ENCODE results near the gene CEP72. TPM values are rescaled to one million over a fixed set of nuclear protein-coding genes. Genes with fewer than 3 reads are reported as not detected.

CEP72 gene
- total and polyA plus RNA-seq, 2 donors (not counting 1 experiment from before 2014, with no cell fraction given) = 7.7 to 32.9 TPM

DNA sequence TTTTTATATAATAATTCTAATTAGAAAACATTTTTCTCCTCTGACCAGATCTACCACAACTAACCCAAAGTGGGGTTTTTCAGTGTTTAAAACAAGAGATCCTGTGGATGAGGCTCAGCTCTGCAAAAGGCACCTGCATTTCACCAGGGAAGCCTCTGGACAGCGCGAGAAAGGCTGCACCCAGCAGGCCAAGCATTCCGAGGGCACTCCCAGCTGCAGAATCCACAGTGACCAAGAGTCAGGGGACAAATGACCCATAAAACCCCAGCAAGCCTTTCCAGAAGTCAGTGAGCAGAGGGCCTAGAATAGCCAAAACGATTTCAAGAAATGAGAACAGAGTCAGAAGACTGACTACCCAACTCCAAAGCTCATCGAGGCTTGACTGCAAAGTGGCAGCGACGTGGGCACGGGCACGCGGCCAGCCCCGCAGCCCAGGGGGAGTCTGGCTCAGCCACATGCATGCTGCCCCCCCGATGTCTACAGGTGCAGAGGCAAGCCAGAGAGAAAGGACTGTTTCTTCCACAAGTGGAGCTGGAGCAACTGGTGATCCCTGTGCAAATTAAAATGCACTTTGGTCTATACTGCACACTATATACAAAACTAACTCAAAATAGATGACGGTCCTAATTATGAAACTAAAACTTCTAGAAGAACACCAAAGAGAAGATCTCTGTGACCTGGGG is 54.8 kb downstream of the CEP72 start:
- ATAC-seq (ENCODE audit: low read depth) = no peak
- Histone ChIP-seq H3K79me2 (ENCODE audit: control insufficient read depth, insufficient read depth, low read length) (no peaks in the 10 kb centered on the region), H3K4me2 (replicated peaks; ENCODE audit: low read depth, low read length, poor library complexity, severe bottlenecking) (no peak overlapping the region), H3K9me3 (ENCODE audit: control extremely low read depth in 1 of 3, control insufficient read depth in 2 of 3, insufficient read depth in 1 of 3, low read length in 2 of 3) (peaks cover 0 to 11% (median 0%) of the 10 kb centered on the region in 3 donors), H3K9ac (ENCODE audit: low read length) (no peak overlapping the region), H3K27ac (ENCODE audit: low read length in 2 of 2) (no peak overlapping the region), H3K4me3 (ENCODE audit: control extremely low read depth in 1 of 5, extremely low read depth in 1 of 5, insufficient read depth in 1 of 5, low read depth in 2 of 5, low read length in 4 of 5) (no peak overlapping the region), H2AFZ (ENCODE audit: insufficient read depth, low read depth, low read length, poor library complexity, severe bottlenecking) (no peak overlapping the region), H4K20me1 (ENCODE audit: control insufficient read depth, insufficient read depth, low read length, poor library complexity, severe bottlenecking) (no peaks in the 10 kb centered on the region), H3K27me3 (replicated peaks in 1 of 4; ENCODE audit: control extremely low read depth in 1 of 4, control insufficient read depth in 3 of 4, insufficient read depth in 4 of 4, low read length in 3 of 4) (peaks cover 0 to 4% (median 0%) of the 10 kb centered on the region in 4 experiments), H3K36me3 (replicated peaks in 1 of 2; ENCODE audit: control extremely low read depth in 1 of 2, control insufficient read depth in 1 of 2, extremely low read depth in 1 of 2, insufficient read depth in 2 of 2, low read length in 1 of 2) (peaks cover 0 to 3% of the 10 kb centered on the region in 2 experiments), H3K4me1 (ENCODE audit: control insufficient read depth in 2 of 2, insufficient read depth in 2 of 2, low read length in 2 of 2) (peaks cover 3 to 5% of the 10 kb centered on the region in 2 donors)
- intact Hi-C loops (cut with micrococcal nuclease) = no loop called here
- TF ChIP-seq EZH2 (IDR thresholded peaks at IDR 0.05; ENCODE audit: borderline replicate concordance, insufficient read depth, low read depth, low read length, poor library complexity, severe bottlenecking) = no peak
- TF ChIP-seq, protein P1, sequence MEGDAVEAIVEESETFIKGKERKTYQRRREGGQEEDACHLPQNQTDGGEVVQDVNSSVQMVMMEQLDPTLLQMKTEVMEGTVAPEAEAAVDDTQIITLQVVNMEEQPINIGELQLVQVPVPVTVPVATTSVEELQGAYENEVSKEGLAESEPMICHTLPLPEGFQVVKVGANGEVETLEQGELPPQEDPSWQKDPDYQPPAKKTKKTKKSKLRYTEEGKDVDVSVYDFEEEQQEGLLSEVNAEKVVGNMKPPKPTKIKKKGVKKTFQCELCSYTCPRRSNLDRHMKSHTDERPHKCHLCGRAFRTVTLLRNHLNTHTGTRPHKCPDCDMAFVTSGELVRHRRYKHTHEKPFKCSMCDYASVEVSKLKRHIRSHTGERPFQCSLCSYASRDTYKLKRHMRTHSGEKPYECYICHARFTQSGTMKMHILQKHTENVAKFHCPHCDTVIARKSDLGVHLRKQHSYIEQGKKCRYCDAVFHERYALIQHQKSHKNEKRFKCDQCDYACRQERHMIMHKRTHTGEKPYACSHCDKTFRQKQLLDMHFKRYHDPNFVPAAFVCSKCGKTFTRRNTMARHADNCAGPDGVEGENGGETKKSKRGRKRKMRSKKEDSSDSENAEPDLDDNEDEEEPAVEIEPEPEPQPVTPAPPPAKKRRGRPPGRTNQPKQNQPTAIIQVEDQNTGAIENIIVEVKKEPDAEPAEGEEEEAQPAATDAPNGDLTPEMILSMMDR (IDR thresholded peaks at IDR 0.05) = no peak
- Mint-ChIP-seq H3K9me3 (ENCODE audit: insufficient read depth) (no peaks in the 10 kb centered on the region), H3K27me3 (no peaks in the 10 kb centered on the region), H3K4me3 (no peak overlapping the region), H3K27ac (no peak overlapping the region), H3K4me1 (peaks cover under 1% of the 10 kb centered on the region)
- ChIA-PET CTCF (interaction anchor here (1.7 kb wide), 1 partner anchor 235 kb away, joined by 10 read pairs; no protein-coding TSS in a partner anchor), POLR2A (no interaction called here)
- WGBS (ENCODE audit: insufficient coverage) = 96% methylated on average over 12 of the region's 13 CpGs
- no peak for DNase-seq

DNA sequence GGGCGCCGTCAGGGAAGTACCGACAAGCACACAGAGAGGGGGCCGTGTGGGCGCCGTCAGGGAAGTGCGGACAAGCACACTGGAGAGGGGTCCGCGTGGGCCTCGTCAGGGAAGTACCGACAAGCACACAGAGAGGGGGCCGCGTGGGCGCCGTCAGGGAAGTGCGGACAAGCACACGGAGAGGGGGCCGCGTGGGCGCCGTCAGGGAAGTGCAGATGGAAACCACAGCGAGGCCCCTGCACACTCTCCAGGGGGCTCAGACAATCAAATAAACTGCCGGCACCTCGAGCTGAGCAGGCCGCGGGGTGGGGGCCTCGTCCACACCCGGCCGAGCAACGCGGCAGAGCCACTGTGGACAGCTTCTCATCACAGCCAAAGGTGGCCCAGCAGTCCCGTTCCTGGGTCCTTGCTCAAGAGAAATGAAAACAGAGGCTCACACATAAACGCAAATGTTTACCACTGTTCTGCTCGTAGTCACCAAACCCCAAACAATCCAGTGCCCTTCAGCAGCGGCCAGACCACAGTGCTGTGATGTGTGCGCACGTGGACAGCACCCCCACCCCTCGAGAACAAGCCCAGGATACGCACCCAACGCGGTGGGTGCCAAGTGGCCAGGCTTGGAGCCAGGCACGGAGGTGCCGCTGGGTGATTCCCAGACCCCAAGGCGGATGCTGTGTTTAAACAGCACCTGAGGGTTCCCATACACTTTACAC is 56.3 kb downstream of the CEP72 start:
- Histone ChIP-seq H3K36me3 (replicated peaks in 1 of 2; ENCODE audit: control extremely low read depth in 1 of 2, control insufficient read depth in 1 of 2, extremely low read depth in 1 of 2, insufficient read depth in 2 of 2, low read length in 1 of 2) (peaks cover 0 to 3% of the 10 kb centered on the region in 2 experiments), H3K4me2 (replicated peaks; ENCODE audit: low read depth, low read length, poor library complexity, severe bottlenecking) (no peak overlapping the region), H3K79me2 (ENCODE audit: control insufficient read depth, insufficient read depth, low read length) (no peaks in the 10 kb centered on the region), H3K9ac (ENCODE audit: low read length) (no peak overlapping the region), H3K4me3 (ENCODE audit: control extremely low read depth in 1 of 5, extremely low read depth in 1 of 5, insufficient read depth in 1 of 5, low read depth in 2 of 5, low read length in 4 of 5) (no peak overlapping the region), H3K9me3 (ENCODE audit: control extremely low read depth in 1 of 3, control insufficient read depth in 2 of 3, insufficient read depth in 1 of 3, low read length in 2 of 3) (peaks cover 0 to 7% (median 0%) of the 10 kb centered on the region in 3 donors), H3K27ac (ENCODE audit: low read length in 2 of 2) (no peak overlapping the region), H3K27me3 (replicated peaks in 1 of 4; ENCODE audit: control extremely low read depth in 1 of 4, control insufficient read depth in 3 of 4, insufficient read depth in 4 of 4, low read length in 3 of 4) (peaks cover 0 to 18% (median 4%) of the 10 kb centered on the region in 4 experiments), H3K4me1 (ENCODE audit: control insufficient read depth in 2 of 2, insufficient read depth in 2 of 2, low read length in 2 of 2) (peaks cover 18 to 20% of the 10 kb centered on the region in 2 donors), H2AFZ (ENCODE audit: insufficient read depth, low read depth, low read length, poor library complexity, severe bottlenecking) (no peak overlapping the region), H4K20me1 (ENCODE audit: control insufficient read depth, insufficient read depth, low read length, poor library complexity, severe bottlenecking) (no peaks in the 10 kb centered on the region)
- H3K9me3 Mint-ChIP-seq (ENCODE audit: insufficient read depth) = no peaks in the 10 kb centered on the region
- intact Hi-C loops (cut with micrococcal nuclease) = no loop called here
- no peak for DNase-seq
- H3K4me1 Mint-ChIP-seq = peaks cover 12% of the 10 kb centered on the region
- CTCF ChIA-PET = interaction anchor here (0.8 to 5.3 kb wide), 4 partner anchors 152 to 976 kb away, joined by 3 to 63 read pairs (median 4); no protein-coding TSS in a partner anchor
- no peak overlapping the region for H3K27ac Mint-ChIP-seq
- TF ChIP-seq, protein P1 (IDR thresholded peaks at IDR 0.05) = no peak
- no peak for TF ChIP-seq EZH2 (IDR thresholded peaks at IDR 0.05; ENCODE audit: borderline replicate concordance, insufficient read depth, low read depth, low read length, poor library complexity, severe bottlenecking)
- POLR2A ChIA-PET = no interaction called here
- ATAC-seq (ENCODE audit: low read depth) = no peak
- H3K4me3 Mint-ChIP-seq = no peak overlapping the region
- H3K27me3 Mint-ChIP-seq = peaks cover 5% of the 10 kb centered on the region
- whole genome bisulfite sequencing (ENCODE audit: insufficient coverage) = 91% methylated on average over 40 of the region's 44 CpGs

Data from B cell (primary cell).